SK-N-SH (cell line): ENCODE results near the gene PRR18. TPM values are rescaled to one million over a fixed set of nuclear protein-coding genes. Genes with fewer than 3 reads are reported as not detected.

Experiments
- CTCF ChIA-PET: fragments of 300-600, 350-600 bp; formaldehyde crosslinking; extraction: SDS; loops from one replicate; lab custom pipeline; 2021; lab: Yijun Ruan, JAX
- POLR2A ChIA-PET: fragments of 350-600 bp; sonication (Branson Sonifier 250); formaldehyde crosslinking; extraction: SDS; loops from one replicate; lab custom pipeline; 2020; ENCODE audit warnings: antibody characterized with exemption, inconsistent platforms; lab: Yijun Ruan, JAX
- DNase-seq: peaks from one replicate; pipeline ENCODE4 v3.0.0; 2012
- H2AFZ ChIP-seq: fragments of 200-600 bp; sonication (generic); 2 replicates; pipeline ENCODE4 v1.8.1; 2016; ENCODE audit warnings: antibody characterized with exemption, mild to moderate bottlenecking, low read depth
- H3F3A ChIP-seq: fragments of 200-600 bp; sonication (generic); replicated peaks from 2 replicates; pipeline ENCODE3; 2016; ENCODE audit warnings: antibody characterized with exemption, mild to moderate bottlenecking; ENCODE audit not compliant: insufficient read depth
- H3K27ac ChIP-seq, 2 experiments: fragments of 200-500 bp in 1 of 2; fragments of 200-600 bp in 1 of 2; sonication (Bioruptor generic) in 1 of 2; sonication (generic), shearing (Covaris generic) in 1 of 2; 2 replicates each; pipeline versions ENCODE4 v1.5.1 to v1.6.1; 2014 to 2016; ENCODE audit warnings: low read depth in 2 of 2, inconsistent platforms in 1 of 2, low read length in 1 of 2, mild to moderate bottlenecking in 1 of 2, mixed read lengths in 1 of 2
- H3K27me3 ChIP-seq: fragments of 200-600 bp; sonication (generic), shearing (Covaris generic); 2 replicates; pipeline ENCODE4 v1.6.1; 2016; ENCODE audit warnings: mixed run types; ENCODE audit not compliant: insufficient read depth
- H3K36me3 ChIP-seq, 2 experiments: fragments of 200-500 bp in 1 of 2; fragments of 200-600 bp in 1 of 2; sonication (Bioruptor generic) in 1 of 2; sonication (generic) in 1 of 2; replicated peaks in 1 of 2; 2 replicates each; pipeline versions ENCODE3 to v1.5.1; 2014 to 2016; ENCODE audit warnings: low read length in 1 of 2, mild to moderate bottlenecking in 1 of 2; ENCODE audit not compliant: insufficient read depth in 2 of 2, control insufficient read depth in 1 of 2
- H3K4me1 ChIP-seq, 2 experiments: fragments of 200-500 bp in 1 of 2; fragments of 200-600 bp in 1 of 2; sonication (Bioruptor generic) in 1 of 2; sonication (generic), shearing (Covaris generic) in 1 of 2; 2 replicates each; pipeline versions ENCODE4 v1.5.1 to v1.6.1; 2014 to 2016; ENCODE audit warnings: low read depth in 1 of 2, low read length in 1 of 2, mixed run types in 1 of 2; ENCODE audit not compliant: insufficient read depth in 2 of 2, control insufficient read depth in 1 of 2
- H3K4me2 ChIP-seq: fragments of 200-600 bp; sonication (generic), shearing (Covaris generic); 2 replicates; pipeline ENCODE4 v1.6.1; 2017; ENCODE audit warnings: mixed run types
- H3K4me3 ChIP-seq, 2 experiments: fragments of 200-500 bp in 1 of 2; fragments of 200-600 bp in 1 of 2; sonication (Bioruptor generic) in 1 of 2; sonication (generic), shearing (Covaris generic) in 1 of 2; 2 replicates each; pipeline versions ENCODE4 v1.5.1 to v1.8.1; 2014 to 2016; ENCODE audit warnings: low read depth in 2 of 2, inconsistent platforms in 1 of 2, low read length in 1 of 2, mild to moderate bottlenecking in 1 of 2, mixed read lengths in 1 of 2, moderate library complexity in 1 of 2
- H3K79me2 ChIP-seq: fragments of 200-600 bp; sonication (generic); 2 replicates; pipeline ENCODE4 v1.8.1; 2017; ENCODE audit warnings: mild to moderate bottlenecking; ENCODE audit not compliant: insufficient read depth
- H3K9ac ChIP-seq: fragments of 200-600 bp; sonication (generic); 2 replicates; pipeline ENCODE4 v1.6.1; 2017; ENCODE audit warnings: mixed run types
- H3K9me2 ChIP-seq: fragments of 200-600 bp; sonication (generic); 2 replicates; pipeline ENCODE4 v1.6.1; 2017; ENCODE audit warnings: mixed run types
- H3K9me3 ChIP-seq: fragments of 200-600 bp; sonication (generic); 2 replicates; pipeline ENCODE4 v1.6.1; 2017; ENCODE audit warnings: mixed run types, mild to moderate bottlenecking, moderate library complexity
- H4K20me1 ChIP-seq: fragments of 200-600 bp; sonication (generic); 2 replicates; pipeline ENCODE4 v1.6.1; 2017; ENCODE audit warnings: mild to moderate bottlenecking, mixed run types; ENCODE audit not compliant: insufficient read depth
- EP300 ChIP-seq, 2 experiments: IDR thresholded peaks; 2 replicates each; pipeline versions ENCODE4 v1.4.0 to v1.6.1; 2012; ENCODE audit warnings: borderline replicate concordance in 1 of 2, low read depth in 1 of 2, low read length in 1 of 2
- EZH2phosphoT487 ChIP-seq: fragments of 200-600 bp; sonication (generic); IDR thresholded peaks from 2 replicates; pipeline ENCODE4 v1.6.1; 2017; ENCODE audit warnings: low read depth, mixed run types, mild to moderate bottlenecking, antibody characterized with exemption, moderate library complexity, borderline replicate concordance
- FOXJ3 ChIP-seq: sonication (generic); formaldehyde crosslinking; IDR thresholded peaks from 2 replicates; pipeline ENCODE4 v1.5.1; 2020; ENCODE audit warnings: mild to moderate bottlenecking, missing genetic modification reagents
- JUND ChIP-seq: IDR thresholded peaks from 2 replicates; pipeline ENCODE4 v1.4.0; 2012
- NRF1 ChIP-seq: IDR thresholded peaks from 2 replicates; pipeline ENCODE4 v1.6.1; 2012; ENCODE audit warnings: low read depth, mild to moderate bottlenecking, low read length
- POLR2AphosphoS5 ChIP-seq: IDR thresholded peaks from 2 replicates; pipeline ENCODE4 v1.6.1; 2012; ENCODE audit warnings: low read depth, low read length
- RAD21 ChIP-seq: IDR thresholded peaks from 2 replicates; pipeline ENCODE4 v1.6.1; 2012; ENCODE audit warnings: mild to moderate bottlenecking, low read length
- RXRA ChIP-seq: IDR thresholded peaks from 2 replicates; pipeline ENCODE4 v1.4.0; 2012; ENCODE audit warnings: low read depth, mild to moderate bottlenecking, borderline replicate concordance
- SIN3A ChIP-seq: IDR thresholded peaks from 2 replicates; pipeline ENCODE4 v1.6.1; 2012; ENCODE audit warnings: low read depth, mild to moderate bottlenecking, low read length, moderate library complexity, borderline replicate concordance
- YY1 ChIP-seq: IDR thresholded peaks from 2 replicates; pipeline ENCODE4 v1.4.0; 2012; ENCODE audit warnings: low read depth, mild to moderate bottlenecking
- WGBS: methylation state at CpG from one replicate; pipeline ENCODE4 v1.1.6; 2017; ENCODE audit warnings: low lambda C conversion rate; 5-methylcytosine and 5-hydroxymethylcytosine counted together
- polyA plus RNA-seq, 3 experiments: library from polyadenylated mRNA; depleted of rRNA; stranded (reverse); fragments of >200 nt; gene quantifications; 2 replicates each; pipeline ENCODE4 v1.2.3, GENCODE V29; 2012
- TF ChIP-seq, protein P1 (sequence below): IDR thresholded peaks from 2 replicates; pipeline ENCODE4 v1.4.0; 2012; ENCODE audit warnings: low read depth, borderline replicate concordance
- TF ChIP-seq, protein P2 (sequence below): IDR thresholded peaks from 2 replicates; pipeline ENCODE4; 2012
- TF ChIP-seq, protein P3 (sequence below): fragments of 200-600 bp; sonication (generic); IDR thresholded peaks from 2 replicates; pipeline ENCODE4 v1.6.1; 2017; ENCODE audit warnings: antibody characterized with exemption, mild to moderate bottlenecking, moderate library complexity
- TF ChIP-seq, protein P4 (sequence below): fragments of 150-350 bp; IDR thresholded peaks from 2 replicates; pipeline ENCODE4 v1.6.1; 2016; ENCODE audit warnings: mild to moderate bottlenecking, low read depth, low read length

PRR18 gene
- polyA plus RNA-seq, 1 of the 3 experiments (the other 2 are of a cell fraction) = 0.02 TPM

DNA sequence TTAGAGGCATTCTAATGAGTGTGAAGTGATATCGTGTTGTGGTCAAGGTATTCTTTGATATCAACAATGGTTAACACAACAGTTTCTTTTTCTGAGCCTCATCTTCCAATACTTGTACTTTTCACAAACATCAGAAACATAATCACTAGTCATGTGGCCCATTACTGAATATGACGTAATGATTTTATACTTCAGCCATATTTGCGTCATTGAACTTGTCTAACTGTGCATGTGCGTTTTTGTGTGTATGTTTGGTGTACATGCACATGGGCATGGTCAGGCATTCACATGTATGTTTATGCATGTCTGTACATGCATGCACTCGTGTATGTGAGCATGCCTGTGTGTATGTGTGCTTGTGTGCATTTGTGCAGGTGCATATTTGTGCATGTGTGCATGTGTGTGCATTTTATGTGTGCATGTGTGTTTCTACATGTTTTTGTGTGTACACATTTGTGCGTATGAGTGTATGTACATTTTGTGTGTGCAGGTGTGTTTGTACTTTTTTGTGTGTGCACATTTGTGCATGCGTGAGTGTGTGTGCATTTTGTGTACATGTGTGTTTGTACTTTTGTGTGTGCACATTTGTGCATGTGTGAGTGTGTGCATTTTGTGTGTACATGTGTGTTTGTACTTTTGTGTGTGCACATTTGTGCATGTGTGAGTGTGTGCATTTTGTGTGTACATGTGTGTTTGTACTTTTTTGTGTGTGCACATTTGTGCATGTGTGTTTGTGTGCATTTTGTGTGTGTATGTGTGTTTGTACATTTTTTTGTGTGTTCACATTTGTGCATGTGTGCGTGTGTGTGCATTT, 29.4 kb downstream of the PRR18 start:
- Histone ChIP-seq H3K27me3 (peaks cover 29% of the 10 kb centered on the region; the same call in 1 of the 2 replicates), H3K4me2 (no peak overlapping the region), H3F3A (no peaks in the 10 kb centered on the region), H3K9me2 (no peaks in the 10 kb centered on the region), H3K4me1 (no peaks in the 10 kb centered on the region; a peak in 1 of 4 replicates), H3K9ac (no peak overlapping the region), H4K20me1 (no peaks in the 10 kb centered on the region), H3K27ac (no peak overlapping the region), H3K9me3 (no peaks in the 10 kb centered on the region), H2AFZ (no peak overlapping the region), H3K36me3 (no peaks in the 10 kb centered on the region), H3K4me3 (no peak overlapping the region)
- DNase-seq = no peak
- CTCF ChIA-PET = interaction anchor here (1.6 kb wide), 1 partner anchor 10 kb away, joined by 3 read pairs; no protein-coding TSS in a partner anchor
- no peak for TF ChIP-seq EP300 (IDR thresholded peaks at IDR 0.05; ENCODE audit: borderline replicate concordance in 1 of 2, low read depth in 1 of 2, low read length in 1 of 2)
- TF ChIP-seq POLR2AphosphoS5 = no peak
- no peak for TF ChIP-seq RXRA
- no peak for TF ChIP-seq YY1
- TF ChIP-seq NRF1 = no peak
- TF ChIP-seq JUND = no peak
- TF ChIP-seq, protein P1, sequence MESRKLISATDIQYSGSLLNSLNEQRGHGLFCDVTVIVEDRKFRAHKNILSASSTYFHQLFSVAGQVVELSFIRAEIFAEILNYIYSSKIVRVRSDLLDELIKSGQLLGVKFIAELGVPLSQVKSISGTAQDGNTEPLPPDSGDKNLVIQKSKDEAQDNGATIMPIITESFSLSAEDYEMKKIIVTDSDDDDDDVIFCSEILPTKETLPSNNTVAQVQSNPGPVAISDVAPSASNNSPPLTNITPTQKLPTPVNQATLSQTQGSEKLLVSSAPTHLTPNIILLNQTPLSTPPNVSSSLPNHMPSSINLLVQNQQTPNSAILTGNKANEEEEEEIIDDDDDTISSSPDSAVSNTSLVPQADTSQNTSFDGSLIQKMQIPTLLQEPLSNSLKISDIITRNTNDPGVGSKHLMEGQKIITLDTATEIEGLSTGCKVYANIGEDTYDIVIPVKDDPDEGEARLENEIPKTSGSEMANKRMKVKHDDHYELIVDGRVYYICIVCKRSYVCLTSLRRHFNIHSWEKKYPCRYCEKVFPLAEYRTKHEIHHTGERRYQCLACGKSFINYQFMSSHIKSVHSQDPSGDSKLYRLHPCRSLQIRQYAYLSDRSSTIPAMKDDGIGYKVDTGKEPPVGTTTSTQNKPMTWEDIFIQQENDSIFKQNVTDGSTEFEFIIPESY = no peak
- TF ChIP-seq, protein P2, sequence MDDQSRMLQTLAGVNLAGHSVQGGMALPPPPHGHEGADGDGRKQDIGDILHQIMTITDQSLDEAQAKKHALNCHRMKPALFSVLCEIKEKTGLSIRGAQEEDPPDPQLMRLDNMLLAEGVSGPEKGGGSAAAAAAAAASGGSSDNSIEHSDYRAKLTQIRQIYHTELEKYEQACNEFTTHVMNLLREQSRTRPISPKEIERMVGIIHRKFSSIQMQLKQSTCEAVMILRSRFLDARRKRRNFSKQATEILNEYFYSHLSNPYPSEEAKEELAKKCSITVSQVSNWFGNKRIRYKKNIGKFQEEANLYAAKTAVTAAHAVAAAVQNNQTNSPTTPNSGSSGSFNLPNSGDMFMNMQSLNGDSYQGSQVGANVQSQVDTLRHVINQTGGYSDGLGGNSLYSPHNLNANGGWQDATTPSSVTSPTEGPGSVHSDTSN = no peak
- no peak for TF ChIP-seq EZH2phosphoT487
- no peak for TF ChIP-seq RAD21
- TF ChIP-seq FOXJ3 = no peak
- TF ChIP-seq, protein P3, sequence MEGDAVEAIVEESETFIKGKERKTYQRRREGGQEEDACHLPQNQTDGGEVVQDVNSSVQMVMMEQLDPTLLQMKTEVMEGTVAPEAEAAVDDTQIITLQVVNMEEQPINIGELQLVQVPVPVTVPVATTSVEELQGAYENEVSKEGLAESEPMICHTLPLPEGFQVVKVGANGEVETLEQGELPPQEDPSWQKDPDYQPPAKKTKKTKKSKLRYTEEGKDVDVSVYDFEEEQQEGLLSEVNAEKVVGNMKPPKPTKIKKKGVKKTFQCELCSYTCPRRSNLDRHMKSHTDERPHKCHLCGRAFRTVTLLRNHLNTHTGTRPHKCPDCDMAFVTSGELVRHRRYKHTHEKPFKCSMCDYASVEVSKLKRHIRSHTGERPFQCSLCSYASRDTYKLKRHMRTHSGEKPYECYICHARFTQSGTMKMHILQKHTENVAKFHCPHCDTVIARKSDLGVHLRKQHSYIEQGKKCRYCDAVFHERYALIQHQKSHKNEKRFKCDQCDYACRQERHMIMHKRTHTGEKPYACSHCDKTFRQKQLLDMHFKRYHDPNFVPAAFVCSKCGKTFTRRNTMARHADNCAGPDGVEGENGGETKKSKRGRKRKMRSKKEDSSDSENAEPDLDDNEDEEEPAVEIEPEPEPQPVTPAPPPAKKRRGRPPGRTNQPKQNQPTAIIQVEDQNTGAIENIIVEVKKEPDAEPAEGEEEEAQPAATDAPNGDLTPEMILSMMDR = no peak
- TF ChIP-seq, protein P4, sequence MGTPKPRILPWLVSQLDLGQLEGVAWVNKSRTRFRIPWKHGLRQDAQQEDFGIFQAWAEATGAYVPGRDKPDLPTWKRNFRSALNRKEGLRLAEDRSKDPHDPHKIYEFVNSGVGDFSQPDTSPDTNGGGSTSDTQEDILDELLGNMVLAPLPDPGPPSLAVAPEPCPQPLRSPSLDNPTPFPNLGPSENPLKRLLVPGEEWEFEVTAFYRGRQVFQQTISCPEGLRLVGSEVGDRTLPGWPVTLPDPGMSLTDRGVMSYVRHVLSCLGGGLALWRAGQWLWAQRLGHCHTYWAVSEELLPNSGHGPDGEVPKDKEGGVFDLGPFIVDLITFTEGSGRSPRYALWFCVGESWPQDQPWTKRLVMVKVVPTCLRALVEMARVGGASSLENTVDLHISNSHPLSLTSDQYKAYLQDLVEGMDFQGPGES = no peak
- no peak for TF ChIP-seq SIN3A
- TF ChIP-seq, all 33 proteins: peak for 0
- POLR2A ChIA-PET = no interaction called here
- WGBS = 71% methylated on average over 8 of the region's 8 CpGs
- no peaks in the 10 kb centered on the region for H3K79me2 ChIP-seq
